Liver (tissue), 3 donors: ENCODE measurements around the gene ANTXR1.

Experiments
- CTCF ChIP-seq: fragments of 150-350 bp; IDR thresholded peaks from 2 replicates; pipeline ENCODE4 v1.5.1; 2017; ENCODE audit warnings: improper control_type of control experiment, low read depth, low read length; ENCODE audit not compliant: missing input control
- EGR1 ChIP-seq, 2 donors: IDR thresholded peaks; 2 replicates each; pipeline ENCODE4 v1.6.1; 2016 to 2018; ENCODE audit warnings: antibody characterized with exemption in 2 of 2, low read depth in 2 of 2
- HNF4G ChIP-seq: IDR thresholded peaks from 2 replicates; pipeline ENCODE4 v1.6.1; 2016; ENCODE audit warnings: antibody characterized with exemption
- JUND ChIP-seq, 2 donors: IDR thresholded peaks; 2 replicates each; pipeline ENCODE4 v1.6.1; 2016; ENCODE audit warnings: antibody characterized with exemption in 2 of 2
- MAX ChIP-seq: IDR thresholded peaks from 2 replicates; pipeline ENCODE4 v1.6.1; 2016; ENCODE audit warnings: antibody characterized with exemption
- RAD21 ChIP-seq, 2 donors: IDR thresholded peaks; 2 replicates each; pipeline ENCODE4 v1.6.1; 2016; ENCODE audit warnings: antibody characterized with exemption in 2 of 2, mild to moderate bottlenecking in 2 of 2
- RXRA ChIP-seq, 2 donors: IDR thresholded peaks; 2 replicates each; pipeline ENCODE4 v1.6.1; 2017 to 2018; ENCODE audit warnings: antibody characterized with exemption in 2 of 2, mild to moderate bottlenecking in 1 of 2
- SP1 ChIP-seq: IDR thresholded peaks from 2 replicates; pipeline ENCODE4 v1.6.1; 2018; ENCODE audit warnings: antibody characterized with exemption, mild to moderate bottlenecking
- TAF1 ChIP-seq: conservative IDR thresholded peaks from 2 replicates; pipeline ENCODE4 v1.6.1; 2016; ENCODE audit warnings: antibody characterized with exemption, mild to moderate bottlenecking
- YY1 ChIP-seq: IDR thresholded peaks from 2 replicates; pipeline ENCODE4 v1.6.1; 2016; ENCODE audit warnings: antibody characterized with exemption, mild to moderate bottlenecking
- TF ChIP-seq, protein P1 (sequence below): IDR thresholded peaks from 2 replicates; pipeline ENCODE4 v1.6.1; 2016; ENCODE audit warnings: antibody characterized with exemption
- TF ChIP-seq, protein P2 (sequence below): IDR thresholded peaks from 2 replicates; pipeline ENCODE4 v1.6.1; 2016; ENCODE audit warnings: antibody characterized with exemption, mild to moderate bottlenecking
- TF ChIP-seq, protein P3 (sequence below): IDR thresholded peaks from 2 replicates; pipeline ENCODE4 v1.6.1; 2016; ENCODE audit warnings: antibody characterized with exemption
- donor health status: healthy.
- donor health status: healthy.

DNA sequence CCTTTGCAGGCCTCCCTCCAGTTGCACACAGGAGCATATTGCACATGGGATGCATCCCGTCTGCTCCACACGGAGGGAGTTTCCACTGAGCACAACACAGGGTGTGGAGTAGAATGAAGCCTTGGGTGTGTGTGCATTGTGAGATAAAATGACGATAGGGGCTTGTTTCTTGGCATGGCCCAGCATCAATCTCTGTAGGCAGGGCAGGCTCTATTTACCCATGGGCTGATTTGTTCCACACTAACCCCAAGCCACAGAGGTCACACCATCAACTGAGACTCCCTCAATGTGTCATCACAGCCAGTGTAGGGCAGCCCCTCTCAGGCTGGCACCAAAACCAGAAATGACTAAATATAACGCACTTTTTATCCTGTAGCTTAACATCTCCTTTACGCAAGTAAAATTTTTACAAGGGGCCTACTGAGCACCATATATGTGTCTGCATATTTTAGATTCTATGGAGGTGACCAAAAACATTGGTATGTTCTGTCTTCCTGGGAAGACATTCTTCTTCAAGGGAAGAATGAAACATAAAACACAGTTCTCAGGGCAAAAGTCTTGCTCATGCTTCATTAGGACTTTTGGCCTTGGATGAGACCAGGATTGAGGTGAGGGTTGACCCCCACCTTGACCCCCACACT is 41.3 kb upstream of the ANTXR1 start:
- TF ChIP-seq, protein P1, sequence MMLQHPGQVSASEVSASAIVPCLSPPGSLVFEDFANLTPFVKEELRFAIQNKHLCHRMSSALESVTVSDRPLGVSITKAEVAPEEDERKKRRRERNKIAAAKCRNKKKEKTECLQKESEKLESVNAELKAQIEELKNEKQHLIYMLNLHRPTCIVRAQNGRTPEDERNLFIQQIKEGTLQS, result no peak
- TF ChIP-seq CTCF (no peak), EGR1 (IDR thresholded peaks at IDR 0.05; ENCODE audit: low read depth in 2 of 2) (no peak), JUND (IDR thresholded peaks at IDR 0.05) (no peak), RAD21 (IDR thresholded peaks at IDR 0.05) (no peak), TAF1 (no peak), MAX (no peak), SP1 (no peak), RXRA (IDR thresholded peaks at IDR 0.05) (no peak), YY1 (no peak), HNF4G (no peak)
- TF ChIP-seq, protein P2, sequence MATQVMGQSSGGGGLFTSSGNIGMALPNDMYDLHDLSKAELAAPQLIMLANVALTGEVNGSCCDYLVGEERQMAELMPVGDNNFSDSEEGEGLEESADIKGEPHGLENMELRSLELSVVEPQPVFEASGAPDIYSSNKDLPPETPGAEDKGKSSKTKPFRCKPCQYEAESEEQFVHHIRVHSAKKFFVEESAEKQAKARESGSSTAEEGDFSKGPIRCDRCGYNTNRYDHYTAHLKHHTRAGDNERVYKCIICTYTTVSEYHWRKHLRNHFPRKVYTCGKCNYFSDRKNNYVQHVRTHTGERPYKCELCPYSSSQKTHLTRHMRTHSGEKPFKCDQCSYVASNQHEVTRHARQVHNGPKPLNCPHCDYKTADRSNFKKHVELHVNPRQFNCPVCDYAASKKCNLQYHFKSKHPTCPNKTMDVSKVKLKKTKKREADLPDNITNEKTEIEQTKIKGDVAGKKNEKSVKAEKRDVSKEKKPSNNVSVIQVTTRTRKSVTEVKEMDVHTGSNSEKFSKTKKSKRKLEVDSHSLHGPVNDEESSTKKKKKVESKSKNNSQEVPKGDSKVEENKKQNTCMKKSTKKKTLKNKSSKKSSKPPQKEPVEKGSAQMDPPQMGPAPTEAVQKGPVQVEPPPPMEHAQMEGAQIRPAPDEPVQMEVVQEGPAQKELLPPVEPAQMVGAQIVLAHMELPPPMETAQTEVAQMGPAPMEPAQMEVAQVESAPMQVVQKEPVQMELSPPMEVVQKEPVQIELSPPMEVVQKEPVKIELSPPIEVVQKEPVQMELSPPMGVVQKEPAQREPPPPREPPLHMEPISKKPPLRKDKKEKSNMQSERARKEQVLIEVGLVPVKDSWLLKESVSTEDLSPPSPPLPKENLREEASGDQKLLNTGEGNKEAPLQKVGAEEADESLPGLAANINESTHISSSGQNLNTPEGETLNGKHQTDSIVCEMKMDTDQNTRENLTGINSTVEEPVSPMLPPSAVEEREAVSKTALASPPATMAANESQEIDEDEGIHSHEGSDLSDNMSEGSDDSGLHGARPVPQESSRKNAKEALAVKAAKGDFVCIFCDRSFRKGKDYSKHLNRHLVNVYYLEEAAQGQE, result no peak
- TF ChIP-seq, protein P3, sequence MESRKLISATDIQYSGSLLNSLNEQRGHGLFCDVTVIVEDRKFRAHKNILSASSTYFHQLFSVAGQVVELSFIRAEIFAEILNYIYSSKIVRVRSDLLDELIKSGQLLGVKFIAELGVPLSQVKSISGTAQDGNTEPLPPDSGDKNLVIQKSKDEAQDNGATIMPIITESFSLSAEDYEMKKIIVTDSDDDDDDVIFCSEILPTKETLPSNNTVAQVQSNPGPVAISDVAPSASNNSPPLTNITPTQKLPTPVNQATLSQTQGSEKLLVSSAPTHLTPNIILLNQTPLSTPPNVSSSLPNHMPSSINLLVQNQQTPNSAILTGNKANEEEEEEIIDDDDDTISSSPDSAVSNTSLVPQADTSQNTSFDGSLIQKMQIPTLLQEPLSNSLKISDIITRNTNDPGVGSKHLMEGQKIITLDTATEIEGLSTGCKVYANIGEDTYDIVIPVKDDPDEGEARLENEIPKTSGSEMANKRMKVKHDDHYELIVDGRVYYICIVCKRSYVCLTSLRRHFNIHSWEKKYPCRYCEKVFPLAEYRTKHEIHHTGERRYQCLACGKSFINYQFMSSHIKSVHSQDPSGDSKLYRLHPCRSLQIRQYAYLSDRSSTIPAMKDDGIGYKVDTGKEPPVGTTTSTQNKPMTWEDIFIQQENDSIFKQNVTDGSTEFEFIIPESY, result no peak
